ENCODE results near the gene TNS1.

The TNS1 gene

DNA sequence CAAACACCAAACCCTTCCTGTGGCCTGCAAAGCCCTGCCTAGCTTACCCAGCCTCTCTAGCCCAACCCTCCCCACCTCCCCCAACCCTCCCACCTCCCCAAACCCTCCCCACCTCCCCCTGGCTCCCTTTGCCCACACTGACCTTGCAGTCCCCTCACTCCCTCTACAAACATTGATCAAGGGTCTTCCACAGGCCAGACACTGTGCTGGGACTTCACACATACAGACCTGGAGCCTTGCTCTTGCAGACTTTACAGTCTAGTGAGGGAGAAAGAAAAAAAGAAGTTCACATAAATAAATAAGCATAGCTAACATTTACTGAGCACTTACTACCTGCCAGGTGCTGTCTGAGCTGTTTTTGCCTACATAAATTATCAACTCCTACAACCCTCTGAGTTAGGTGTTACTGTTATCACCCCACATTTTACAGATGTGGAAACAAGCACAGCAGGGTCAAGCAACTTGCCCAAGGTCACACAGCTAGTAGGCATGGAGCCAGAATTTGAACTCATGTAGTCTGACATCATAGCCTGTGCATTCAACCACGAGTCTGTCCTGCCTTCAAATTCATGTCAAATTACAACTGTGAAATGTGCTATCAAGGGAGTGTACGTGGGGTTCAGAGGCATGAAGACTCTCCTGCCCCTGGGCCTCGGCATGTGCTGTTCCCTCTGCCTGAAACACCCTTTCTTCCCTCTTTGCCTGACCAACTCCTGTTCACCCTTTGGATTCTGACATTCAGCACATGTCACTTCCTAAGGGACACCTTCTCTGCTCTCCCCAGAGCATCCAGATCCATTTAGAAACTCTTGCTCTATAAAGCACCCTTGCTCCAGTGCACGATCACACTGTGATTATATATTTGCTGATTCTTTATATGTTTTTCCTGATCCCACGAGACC, 209.9 kb downstream of the TNS1 start:
- no peak for DNase-seq
- TF ChIP-seq, protein P1, sequence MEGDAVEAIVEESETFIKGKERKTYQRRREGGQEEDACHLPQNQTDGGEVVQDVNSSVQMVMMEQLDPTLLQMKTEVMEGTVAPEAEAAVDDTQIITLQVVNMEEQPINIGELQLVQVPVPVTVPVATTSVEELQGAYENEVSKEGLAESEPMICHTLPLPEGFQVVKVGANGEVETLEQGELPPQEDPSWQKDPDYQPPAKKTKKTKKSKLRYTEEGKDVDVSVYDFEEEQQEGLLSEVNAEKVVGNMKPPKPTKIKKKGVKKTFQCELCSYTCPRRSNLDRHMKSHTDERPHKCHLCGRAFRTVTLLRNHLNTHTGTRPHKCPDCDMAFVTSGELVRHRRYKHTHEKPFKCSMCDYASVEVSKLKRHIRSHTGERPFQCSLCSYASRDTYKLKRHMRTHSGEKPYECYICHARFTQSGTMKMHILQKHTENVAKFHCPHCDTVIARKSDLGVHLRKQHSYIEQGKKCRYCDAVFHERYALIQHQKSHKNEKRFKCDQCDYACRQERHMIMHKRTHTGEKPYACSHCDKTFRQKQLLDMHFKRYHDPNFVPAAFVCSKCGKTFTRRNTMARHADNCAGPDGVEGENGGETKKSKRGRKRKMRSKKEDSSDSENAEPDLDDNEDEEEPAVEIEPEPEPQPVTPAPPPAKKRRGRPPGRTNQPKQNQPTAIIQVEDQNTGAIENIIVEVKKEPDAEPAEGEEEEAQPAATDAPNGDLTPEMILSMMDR (IDR thresholded peaks at IDR 0.05; ENCODE audit: low read depth, low read length) = no peak
- no peak overlapping the region for H3K4me3 ChIP-seq (ENCODE audit: low read depth, low read length)
- H3K9me3 ChIP-seq = no peaks in the 10 kb centered on the region
- H3K27me3 ChIP-seq = no peaks in the 10 kb centered on the region
- peaks cover 27% of the 10 kb centered on the region for H3K4me1 ChIP-seq
- no peaks in the 10 kb centered on the region for H3K36me3 ChIP-seq

DNA sequence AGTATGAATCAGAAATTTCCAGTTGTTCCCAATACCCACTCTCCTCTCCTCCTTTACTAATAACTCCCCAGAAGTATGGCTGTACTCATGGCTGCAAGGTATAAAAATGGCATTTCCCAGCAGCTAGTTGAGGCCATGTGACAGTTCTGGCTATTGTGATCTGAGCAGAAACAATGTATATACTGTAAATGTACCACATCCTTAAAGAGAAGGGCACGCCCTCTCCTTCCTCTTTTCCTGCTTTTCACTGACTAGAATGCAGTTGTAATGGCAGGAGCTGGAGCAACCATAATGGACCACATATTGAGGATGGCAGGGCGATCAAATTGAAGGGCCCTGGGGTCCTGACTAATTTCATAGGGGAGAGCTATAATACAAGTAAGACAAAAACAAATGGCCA, 211.2 kb downstream of the TNS1 start:
- Histone ChIP-seq H3K36me3 (no peaks in the 10 kb centered on the region), H3K9me3 (no peaks in the 10 kb centered on the region; the same call in 1 of the 2 replicates), H3K4me1 (peaks cover 19% of the 10 kb centered on the region), H3K4me3 (ENCODE audit: low read depth, low read length) (no peak overlapping the region), H3K27me3 (no peaks in the 10 kb centered on the region)
- DNase-seq = no peak
- TF ChIP-seq, protein P1 (IDR thresholded peaks at IDR 0.05; ENCODE audit: low read depth, low read length) = no peak

DNA sequence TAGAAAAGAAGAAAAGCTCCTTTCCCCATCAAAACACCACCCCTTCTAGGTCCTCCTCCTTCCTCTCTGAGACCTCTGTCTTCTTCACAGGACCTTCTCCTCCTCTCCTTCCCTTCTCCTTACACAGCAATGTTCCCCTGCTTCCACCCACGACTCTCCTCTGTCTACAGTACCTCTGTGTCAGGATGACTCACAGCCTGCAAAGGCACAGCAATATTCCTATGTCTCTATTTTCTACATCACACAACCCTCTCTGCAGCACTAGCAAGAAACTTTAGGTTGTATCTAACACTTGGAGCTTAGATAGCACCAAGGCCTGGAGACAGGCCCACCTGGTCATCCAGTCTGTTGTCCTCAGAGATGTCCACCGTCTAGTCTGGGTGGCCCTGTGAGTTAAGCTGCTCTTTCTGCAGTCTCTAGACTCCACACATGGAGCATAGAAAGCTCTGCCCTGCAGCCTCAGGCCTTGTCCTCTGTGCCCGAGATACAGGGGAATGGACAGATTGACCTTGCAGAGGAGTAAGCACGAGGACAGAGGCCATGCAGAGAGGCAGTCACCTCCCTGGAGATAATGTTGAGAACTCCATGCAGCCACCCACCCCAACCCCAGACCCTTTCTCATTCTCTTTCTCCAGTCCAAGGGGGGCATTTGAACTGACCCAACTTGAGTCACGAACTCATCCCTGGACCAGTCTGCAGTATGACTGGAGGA, 212.0 kb downstream of the TNS1 start:
- Histone ChIP-seq H3K27me3 (no peaks in the 10 kb centered on the region), H3K36me3 (no peaks in the 10 kb centered on the region), H3K9me3 (no peaks in the 10 kb centered on the region; the same call in 1 of the 2 replicates), H3K4me1 (peaks cover 16% of the 10 kb centered on the region), H3K4me3 (ENCODE audit: low read depth, low read length) (no peak overlapping the region)
- DNase-seq = no peak
- TF ChIP-seq, protein P1 (IDR thresholded peaks at IDR 0.05; ENCODE audit: low read depth, low read length) = no peak

DNA sequence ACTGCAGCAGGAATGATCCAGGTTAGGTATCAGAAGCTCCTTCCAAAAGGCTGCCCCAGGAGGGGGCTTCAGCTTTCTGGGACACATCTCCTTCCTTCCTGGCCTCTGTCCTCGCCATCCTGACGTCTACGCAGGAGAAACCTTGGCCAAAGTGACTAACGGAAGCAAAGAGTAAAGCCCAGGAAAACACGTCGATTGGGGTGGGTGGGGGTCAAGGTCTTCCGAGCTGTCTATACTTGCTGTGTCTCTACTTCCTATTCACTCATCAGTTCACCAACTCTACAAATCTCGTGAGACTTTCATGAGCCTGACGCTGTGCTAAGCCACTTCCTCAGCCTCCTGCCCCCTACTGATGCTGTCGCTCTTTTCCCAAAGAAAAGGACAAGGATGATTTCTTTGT, 212.6 kb downstream of the TNS1 start:
- H3K9me3 ChIP-seq = no peaks in the 10 kb centered on the region; the same call in 1 of the 2 replicates
- TF ChIP-seq, protein P1 (IDR thresholded peaks at IDR 0.05; ENCODE audit: low read depth, low read length) = no peak
- H3K27me3 ChIP-seq = no peaks in the 10 kb centered on the region
- DNase-seq = no peak
- H3K4me1 ChIP-seq = peaks cover 16% of the 10 kb centered on the region
- H3K4me3 ChIP-seq (ENCODE audit: low read depth, low read length) = no peak overlapping the region
- H3K36me3 ChIP-seq = no peaks in the 10 kb centered on the region

DNA sequence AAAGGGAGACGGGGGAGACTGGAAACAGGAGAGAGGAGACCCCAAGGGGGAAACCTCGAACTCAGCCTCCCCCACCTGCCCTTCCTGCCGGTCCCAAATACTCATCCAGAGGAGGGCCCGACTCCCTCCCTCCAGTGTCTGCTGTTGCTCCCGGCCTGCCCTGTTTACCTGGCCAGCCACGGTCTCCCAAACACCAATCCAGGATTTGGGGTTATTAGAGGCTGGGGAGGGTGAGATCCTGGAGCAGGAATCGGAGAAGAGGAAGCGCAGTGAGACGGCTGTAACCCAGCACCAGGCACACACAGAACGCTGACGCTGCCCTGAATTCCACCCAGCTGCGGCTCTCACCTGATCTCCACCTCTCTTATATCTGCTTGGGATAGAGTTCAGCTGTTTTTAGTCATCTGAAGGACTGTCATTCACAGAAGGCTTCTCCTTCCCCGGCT, 213.0 kb downstream of the TNS1 start:
- DNase-seq = no peak
- no peaks in the 10 kb centered on the region; the same call in 1 of the 2 replicates for H3K9me3 ChIP-seq
- TF ChIP-seq, protein P1 (IDR thresholded peaks at IDR 0.05; ENCODE audit: low read depth, low read length) = no peak
- no peak overlapping the region for H3K4me3 ChIP-seq (ENCODE audit: low read depth, low read length)
- no peaks in the 10 kb centered on the region for H3K36me3 ChIP-seq
- peaks cover 14% of the 10 kb centered on the region for H3K4me1 ChIP-seq
- no peaks in the 10 kb centered on the region for H3K27me3 ChIP-seq

Data from BE2C (cell line).